Adipocyte (in vitro differentiated cells): ENCODE results near the gene ZNF668.

Source experiments
- DNase-seq: peaks from one replicate; pipeline ENCODE4 v3.0.0-alpha.2; 2015; ENCODE audit warnings: low read depth
- H3K27me3 ChIP-seq: replicated peaks from 2 replicates; pipeline ENCODE4 v1.7.0; 2013; ENCODE audit warnings: mild to moderate bottlenecking, low read length, moderate library complexity; ENCODE audit not compliant: control insufficient read depth, insufficient read depth
- H3K36me3 ChIP-seq: 2 replicates; pipeline ENCODE4 v1.7.0; 2013; ENCODE audit warnings: low read length, mild to moderate bottlenecking, moderate library complexity; ENCODE audit not compliant: control insufficient read depth, insufficient read depth, severe bottlenecking
- H3K4me1 ChIP-seq: 2 replicates; pipeline ENCODE4 v1.7.0; 2013; ENCODE audit warnings: mild to moderate bottlenecking, low read length, moderate library complexity; ENCODE audit not compliant: control insufficient read depth, insufficient read depth
- H3K4me3 ChIP-seq: 2 replicates; pipeline ENCODE4 v1.7.0; 2013; ENCODE audit warnings: mild to moderate bottlenecking, low read length, moderate library complexity
- H3K9ac ChIP-seq: 2 replicates; pipeline ENCODE4 v1.7.0; 2013; ENCODE audit warnings: mild to moderate bottlenecking, low read length, moderate library complexity
- H3K9me3 ChIP-seq: 2 replicates; pipeline ENCODE4 v1.7.0; 2013; ENCODE audit warnings: mild to moderate bottlenecking, low read length, moderate library complexity; ENCODE audit not compliant: control insufficient read depth

The ZNF668 gene

GRCh38 chr16:31094088-31094423 is 20.0 kb upstream of the ZNF668 start:
- Histone ChIP-seq H3K9me3 (no peaks in the 10 kb centered on the region), H3K9ac (peak overlapping the region; percentile 92), H3K4me3 (peak overlapping the region; percentile 88), H3K36me3 (peaks cover 12% of the 10 kb centered on the region), H3K4me1 (peaks cover 26% of the 10 kb centered on the region), H3K27me3 (no peaks in the 10 kb centered on the region)
- peak; percentile 47 for DNase-seq

GRCh38 chr16:31093132-31093703 is 19.2 kb upstream of the ZNF668 start:
- Histone ChIP-seq H3K27me3 (no peaks in the 10 kb centered on the region), H3K4me1 (peaks cover 26% of the 10 kb centered on the region), H3K9me3 (no peaks in the 10 kb centered on the region), H3K9ac (peak overlapping the region; percentile 92), H3K4me3 (peak overlapping the region; percentile 88), H3K36me3 (peaks cover 14% of the 10 kb centered on the region)
- peak; percentile 61 for DNase-seq

- Histone ChIP-seq H3K9ac (peak overlapping the region; percentile 23), H3K9me3 (no peaks in the 10 kb centered on the region), H3K36me3 (peaks cover 14% of the 10 kb centered on the region), H3K4me3 (no peak overlapping the region), H3K4me1 (peaks cover 26% of the 10 kb centered on the region), H3K27me3 (no peaks in the 10 kb centered on the region)
- DNase-seq: no peak
These were observed 18.3 kb upstream of the ZNF668 start for GRCh38 chr16:31092330-31092729.

GRCh38 chr16:31090540-31090939 is 16.5 kb upstream of the ZNF668 start:
- H3K4me3 ChIP-seq: no peak overlapping the region
- no peaks in the 10 kb centered on the region for H3K27me3 ChIP-seq
- peaks cover 23% of the 10 kb centered on the region for H3K4me1 ChIP-seq
- peak; percentile 14 for DNase-seq
- H3K9me3 ChIP-seq: no peaks in the 10 kb centered on the region
- peak overlapping the region; percentile 22 for H3K9ac ChIP-seq
- peaks cover 14% of the 10 kb centered on the region for H3K36me3 ChIP-seq

- no peak for DNase-seq
- Histone ChIP-seq H3K27me3 (no peaks in the 10 kb centered on the region), H3K9me3 (no peaks in the 10 kb centered on the region), H3K4me3 (no peak overlapping the region), H3K9ac (no peak overlapping the region), H3K4me1 (peaks cover 18% of the 10 kb centered on the region), H3K36me3 (peaks cover 18% of the 10 kb centered on the region)
These were observed 15.2 kb upstream of the ZNF668 start for GRCh38 chr16:31089199-31089598.

- H3K36me3 ChIP-seq: peaks cover 23% of the 10 kb centered on the region
These were observed 14.6 kb upstream of the ZNF668 start, which contains the start of gene PRSS53 for GRCh38 chr16:31088459-31089183. PRSS53 (minus strand) TSS chr16:31088943; CDS start chr16:31088809, 134 bp downstream.

GRCh38 chr16:31087971-31088370 is 13.9 kb upstream of the ZNF668 start:
- no peak overlapping the region for H3K4me3 ChIP-seq
- DNase-seq: no peak

More at GRCh38 chr16:31088459-31089183, 14.6 kb upstream of the ZNF668 start, which contains the start of gene PRSS53:
- H3K4me1 ChIP-seq: peaks cover 14% of the 10 kb centered on the region
- no peak for DNase-seq
- no peak within 1 kb of the TSS for H3K4me3 ChIP-seq
- H3K9ac ChIP-seq: no peak within 1 kb of the TSS
- no peaks in the 10 kb centered on the region for H3K9me3 ChIP-seq
- H3K27me3 ChIP-seq: no peaks in the 10 kb centered on the region

GRCh38 chr16:31087481-31087880 is 13.4 kb upstream of the ZNF668 start:
- Histone ChIP-seq H3K9me3 (no peaks in the 10 kb centered on the region), H3K9ac (no peak overlapping the region), H3K36me3 (peaks cover 23% of the 10 kb centered on the region), H3K27me3 (no peaks in the 10 kb centered on the region), H3K4me3 (no peak overlapping the region), H3K4me1 (peaks cover 16% of the 10 kb centered on the region)
- DNase-seq: no peak

More at GRCh38 chr16:31087971-31088370, 13.9 kb upstream of the ZNF668 start:
- Histone ChIP-seq H3K9me3 (no peaks in the 10 kb centered on the region), H3K4me1 (peaks cover 16% of the 10 kb centered on the region), H3K36me3 (peaks cover 23% of the 10 kb centered on the region), H3K27me3 (no peaks in the 10 kb centered on the region), H3K9ac (no peak overlapping the region)

GRCh38 chr16:31086629-31086906 is 12.5 kb upstream of the ZNF668 start:
- Histone ChIP-seq H3K4me1 (peaks cover 17% of the 10 kb centered on the region), H3K9me3 (no peaks in the 10 kb centered on the region), H3K36me3 (peaks cover 23% of the 10 kb centered on the region)

GRCh38 chr16:31085873-31086628 is 12.0 kb upstream of the ZNF668 start:
- Histone ChIP-seq H3K27me3 (no peaks in the 10 kb centered on the region), H3K36me3 (peaks cover 21% of the 10 kb centered on the region), H3K9me3 (no peaks in the 10 kb centered on the region), H3K9ac (no peak overlapping the region), H3K4me3 (no peak overlapping the region), H3K4me1 (peaks cover 17% of the 10 kb centered on the region)
- no peak for DNase-seq

More at GRCh38 chr16:31086629-31086906, 12.5 kb upstream of the ZNF668 start:
- no peak overlapping the region for H3K9ac ChIP-seq
- no peaks in the 10 kb centered on the region for H3K27me3 ChIP-seq
- DNase-seq: no peak
- no peak overlapping the region for H3K4me3 ChIP-seq

- Histone ChIP-seq H3K36me3 (peaks cover 22% of the 10 kb centered on the region), H3K27me3 (no peaks in the 10 kb centered on the region), H3K4me1 (peaks cover 13% of the 10 kb centered on the region), H3K9ac (no peak overlapping the region), H3K4me3 (no peak overlapping the region), H3K9me3 (no peaks in the 10 kb centered on the region)
- DNase-seq: no peak
These were observed 11.4 kb upstream of the ZNF668 start for GRCh38 chr16:31085411-31085810.
